IgD-negative memory B cell (primary cell): ENCODE results near the gene CPZ. TPM values are rescaled to one million over a fixed set of nuclear protein-coding genes. Genes with fewer than 3 reads are reported as not detected.

Source experiments
- H3K27ac Mint-ChIP-seq, 3 donors: one replicate each; pipeline ENCODE4 v1.8.0; 2020 to 2022; ENCODE audit warnings: mild to moderate bottlenecking in 3 of 3, mixed read lengths in 3 of 3, moderate library complexity in 1 of 3
- H3K27me3 Mint-ChIP-seq: one replicate; pipeline ENCODE4 v1.8.0; 2021; ENCODE audit warnings: mixed read lengths
- H3K36me3 Mint-ChIP-seq: one replicate; pipeline ENCODE4 v1.8.0; 2020; ENCODE audit warnings: mild to moderate bottlenecking, mixed read lengths
- H3K4me1 Mint-ChIP-seq, 3 donors: one replicate each; pipeline ENCODE4 v1.8.0; 2020 to 2022; ENCODE audit warnings: mixed read lengths in 3 of 3, mild to moderate bottlenecking in 1 of 3
- H3K4me3 Mint-ChIP-seq, 4 donors: one replicate each; pipeline ENCODE4 v1.8.0; 2020 to 2022; ENCODE audit warnings: mild to moderate bottlenecking in 4 of 4, mixed read lengths in 4 of 4, moderate library complexity in 3 of 4
- H3K9me3 Mint-ChIP-seq, 3 donors: one replicate each; pipeline ENCODE4 v1.8.0; 2020 to 2021; ENCODE audit warnings: mixed read lengths in 3 of 3, mild to moderate bottlenecking in 1 of 3
- polyA plus RNA-seq: library from polyadenylated mRNA; unstranded; fragments of 300-500 nt; fragmentation: Illumina TruSeq; gene quantifications from one replicate; pipeline ENCODE4 v1.2.3, GENCODE V29; 2021

The CPZ gene
- polyA plus RNA-seq, 1 donor from 2014 or later, result not detected

GRCh38 chr4:8591626-8592365 lies 769 bp upstream of the CPZ start:
- peaks cover 2% of the 10 kb centered on the region for H3K36me3 Mint-ChIP-seq
- peaks cover 23% of the 10 kb centered on the region for H3K27me3 Mint-ChIP-seq
- H3K9me3 Mint-ChIP-seq, result no peaks in the 10 kb centered on the region
- H3K27ac Mint-ChIP-seq, result no peak overlapping the region
- peaks cover 0 to 2% (median 0%) of the 10 kb centered on the region in 3 donors for H3K4me1 Mint-ChIP-seq
- H3K4me3 Mint-ChIP-seq, result no peak overlapping the region

- no peaks in the 10 kb centered on the region for H3K36me3 Mint-ChIP-seq
- peaks cover 0 to 2% (median 0%) of the 10 kb centered on the region in 3 donors for H3K4me1 Mint-ChIP-seq
- H3K27me3 Mint-ChIP-seq, result peaks cover 23% of the 10 kb centered on the region
These were observed 915 bp downstream of the CPZ start for GRCh38 chr4:8593264-8594096.

GRCh38 chr4:8594097-8595038 lies 1.8 kb downstream of the CPZ start:
- Mint-ChIP-seq H3K9me3 (no peaks in the 10 kb centered on the region), H3K27ac (no peak overlapping the region), H3K27me3 (peaks cover 23% of the 10 kb centered on the region), H3K4me3 (peak overlapping the region in 1 of 4 donors; percentile 8), H3K4me1 (peaks cover 0 to 2% (median 0%) of the 10 kb centered on the region in 3 donors), H3K36me3 (no peaks in the 10 kb centered on the region)

More at GRCh38 chr4:8593264-8594096, 915 bp downstream of the CPZ start:
- Mint-ChIP-seq H3K4me3 (no peak overlapping the region), H3K27ac (no peak overlapping the region), H3K9me3 (no peaks in the 10 kb centered on the region)

GRCh38 chr4:8595237-8596087 lies 2.9 kb downstream of the CPZ start:
- H3K9me3 Mint-ChIP-seq, result no peaks in the 10 kb centered on the region
- H3K4me1 Mint-ChIP-seq, result peaks cover 0 to 2% (median 0%) of the 10 kb centered on the region in 3 donors
- no peak overlapping the region for H3K27ac Mint-ChIP-seq
- H3K27me3 Mint-ChIP-seq, result peaks cover 23% of the 10 kb centered on the region
- H3K4me3 Mint-ChIP-seq, result no peak overlapping the region
- no peaks in the 10 kb centered on the region for H3K36me3 Mint-ChIP-seq

GRCh38 chr4:8596891-8597290 lies 4.3 kb downstream of the CPZ start:
- peaks cover 0 to 2% (median 0%) of the 10 kb centered on the region in 3 donors for H3K4me1 Mint-ChIP-seq
- peaks cover 16% of the 10 kb centered on the region for H3K27me3 Mint-ChIP-seq

GRCh38 chr4:8597319-8597718 lies 4.8 kb downstream of the CPZ start:
- H3K36me3 Mint-ChIP-seq, result no peaks in the 10 kb centered on the region
- no peaks in the 10 kb centered on the region for H3K9me3 Mint-ChIP-seq
- H3K4me3 Mint-ChIP-seq, result no peak overlapping the region
- H3K4me1 Mint-ChIP-seq, result peaks cover 0 to 2% (median 0%) of the 10 kb centered on the region in 3 donors
- peaks cover 16% of the 10 kb centered on the region for H3K27me3 Mint-ChIP-seq
- H3K27ac Mint-ChIP-seq, result no peak overlapping the region

More at GRCh38 chr4:8596891-8597290, 4.3 kb downstream of the CPZ start:
- H3K27ac Mint-ChIP-seq, result no peak overlapping the region
- no peak overlapping the region for H3K4me3 Mint-ChIP-seq
- H3K9me3 Mint-ChIP-seq, result no peaks in the 10 kb centered on the region
- H3K36me3 Mint-ChIP-seq, result no peaks in the 10 kb centered on the region

GRCh38 chr4:8597791-8598190 lies 5.2 kb downstream of the CPZ start:
- Mint-ChIP-seq H3K27me3 (peaks cover 16% of the 10 kb centered on the region), H3K4me3 (no peak overlapping the region), H3K27ac (no peak overlapping the region), H3K4me1 (peaks cover 0 to 2% (median 0%) of the 10 kb centered on the region in 3 donors), H3K9me3 (no peaks in the 10 kb centered on the region), H3K36me3 (no peaks in the 10 kb centered on the region)

GRCh38 chr4:8598391-8599090 lies 6.0 kb downstream of the CPZ start:
- H3K9me3 Mint-ChIP-seq, result no peaks in the 10 kb centered on the region
- no peak overlapping the region for H3K27ac Mint-ChIP-seq
- no peak overlapping the region for H3K4me3 Mint-ChIP-seq
- H3K36me3 Mint-ChIP-seq, result no peaks in the 10 kb centered on the region
- H3K4me1 Mint-ChIP-seq, result peaks cover 0 to 2% (median 0%) of the 10 kb centered on the region in 3 donors
- H3K27me3 Mint-ChIP-seq, result peaks cover 10% of the 10 kb centered on the region

GRCh38 chr4:8599091-8599460 lies 6.5 kb downstream of the CPZ start:
- H3K27me3 Mint-ChIP-seq, result peaks cover 5% of the 10 kb centered on the region

GRCh38 chr4:8599657-8600056 lies 7.1 kb downstream of the CPZ start:
- H3K36me3 Mint-ChIP-seq, result no peaks in the 10 kb centered on the region
- H3K4me1 Mint-ChIP-seq, result no peaks in the 10 kb centered on the region
- no peaks in the 10 kb centered on the region for H3K9me3 Mint-ChIP-seq
- no peak overlapping the region for H3K4me3 Mint-ChIP-seq
- H3K27ac Mint-ChIP-seq, result no peak overlapping the region
- H3K27me3 Mint-ChIP-seq, result no peaks in the 10 kb centered on the region

More at GRCh38 chr4:8599091-8599460, 6.5 kb downstream of the CPZ start:
- Mint-ChIP-seq H3K9me3 (no peaks in the 10 kb centered on the region), H3K4me1 (peaks cover 0 to 2% (median 0%) of the 10 kb centered on the region in 3 donors), H3K27ac (no peak overlapping the region), H3K4me3 (no peak overlapping the region), H3K36me3 (no peaks in the 10 kb centered on the region)

- no peaks in the 10 kb centered on the region for H3K4me1 Mint-ChIP-seq
- H3K27ac Mint-ChIP-seq, result no peak overlapping the region
- no peaks in the 10 kb centered on the region for H3K27me3 Mint-ChIP-seq
- no peaks in the 10 kb centered on the region for H3K36me3 Mint-ChIP-seq
- H3K4me3 Mint-ChIP-seq, result no peak overlapping the region
- H3K9me3 Mint-ChIP-seq, result no peaks in the 10 kb centered on the region
These were observed 7.7 kb downstream of the CPZ start for GRCh38 chr4:8600266-8600665.

GRCh38 chr4:8600686-8601085 lies 8.1 kb downstream of the CPZ start:
- no peaks in the 10 kb centered on the region for H3K9me3 Mint-ChIP-seq
- H3K27me3 Mint-ChIP-seq, result no peaks in the 10 kb centered on the region
- H3K27ac Mint-ChIP-seq, result no peak overlapping the region

GRCh38 chr4:8601086-8601485 lies 8.5 kb downstream of the CPZ start:
- Mint-ChIP-seq H3K27ac (no peak overlapping the region), H3K4me3 (no peak overlapping the region), H3K36me3 (no peaks in the 10 kb centered on the region), H3K27me3 (no peaks in the 10 kb centered on the region), H3K4me1 (no peaks in the 10 kb centered on the region), H3K9me3 (no peaks in the 10 kb centered on the region)

More at GRCh38 chr4:8600686-8601085, 8.1 kb downstream of the CPZ start:
- no peaks in the 10 kb centered on the region for H3K36me3 Mint-ChIP-seq
- H3K4me1 Mint-ChIP-seq, result no peaks in the 10 kb centered on the region
- no peak overlapping the region for H3K4me3 Mint-ChIP-seq
